ENCODE data around the gene POR. TPM values are rescaled to one million over a fixed set of nuclear protein-coding genes. Genes with fewer than 3 reads are reported as not detected.

The POR gene
- total RNA-seq, 1 experiment from 2014 or later = 151 TPM

GRCh38 chr7:75866114-75866488 lies 48.9 kb upstream of the POR start:
- Mint-ChIP-seq H3K9me3 (no peaks in the 10 kb centered on the region), H3K36me3 (no peaks in the 10 kb centered on the region), H3K27me3 (ENCODE audit: low read depth) (no peaks in the 10 kb centered on the region), H3K4me1 (no peaks in the 10 kb centered on the region), H3K27ac (no peak overlapping the region; the same call in 1 of the 2 replicates), H3K4me3 (no peak overlapping the region)
- CTCF ChIA-PET = interaction anchor here (0.6 to 2.9 kb wide), 18 partner anchors 12 to 452 kb away, joined by 3 to 55 read pairs (median 4); partner anchors contain the start of genes MDH2, POR and STYXL1
- no peak for DNase-seq (ENCODE audit: low spot score)
- POLR2A ChIA-PET = no interaction called here
- ATAC-seq = peak; percentile 41
- no peak for TF ChIP-seq TEAD1 (CRISPR knock-in tag; IDR thresholded peaks at IDR 0.05)
- no peak for TF ChIP-seq ATF3 (CRISPR knock-in tag; conservative IDR thresholded peaks at IDR 0.05)
- TF ChIP-seq E2F5 (CRISPR knock-in tag; IDR thresholded peaks at IDR 0.05) = no peak
- 0 out of 2 replicates have a peak, but pooled peaks have one; percentile 10 for TF ChIP-seq FOXP1 (CRISPR knock-in tag; IDR thresholded peaks at IDR 0.05; ENCODE audit: borderline replicate concordance)
- no peak for TF ChIP-seq OVOL2 (CRISPR knock-in tag; IDR thresholded peaks at IDR 0.05; ENCODE audit: borderline replicate concordance)

GRCh38 chr7:75866489-75867389 lies 48.2 kb upstream of the POR start:
- DNase-seq (ENCODE audit: low spot score) = peak; percentile 73
- Mint-ChIP-seq H3K27ac (no peak overlapping the region; the same call in 1 of the 2 replicates), H3K4me1 (no peaks in the 10 kb centered on the region), H3K27me3 (ENCODE audit: low read depth) (no peaks in the 10 kb centered on the region), H3K9me3 (no peaks in the 10 kb centered on the region), H3K4me3 (no peak overlapping the region), H3K36me3 (no peaks in the 10 kb centered on the region)
- POLR2A ChIA-PET = interaction anchor here (0.6 kb wide), 1 partner anchor 23 kb away, joined by 3 read pairs; no protein-coding TSS in a partner anchor
- ATAC-seq = peak; percentile 99
- CTCF ChIA-PET = interaction anchor here (0.6 to 2.9 kb wide), 32 partner anchors 8 to 451 kb away, joined by 3 to 55 read pairs (median 4); partner anchors contain the start of genes MDH2, POR, RHBDD2 and STYXL1
- no peak for TF ChIP-seq SOX15 (CRISPR knock-in tag; IDR thresholded peaks at IDR 0.05)
- TF ChIP-seq USF2 (CRISPR knock-in tag; IDR thresholded peaks at IDR 0.05) = no peak
- TF ChIP-seq RELA (CRISPR knock-in tag; IDR thresholded peaks at IDR 0.05; ENCODE audit: borderline replicate concordance) = no peak
- TF ChIP-seq CTCF (IDR thresholded peaks at IDR 0.05) = peak; percentile 53
- no peak for TF ChIP-seq TEAD4 (CRISPR knock-in tag; IDR thresholded peaks at IDR 0.05)
- TF ChIP-seq ATF3 (CRISPR knock-in tag; conservative IDR thresholded peaks at IDR 0.05) = no peak
- TF ChIP-seq ZNF416 (CRISPR knock-in tag; IDR thresholded peaks at IDR 0.05) = no peak
- no peak for TF ChIP-seq ELF4 (CRISPR knock-in tag; IDR thresholded peaks at IDR 0.05; ENCODE audit: low read depth)
- TF ChIP-seq MAX (CRISPR knock-in tag; IDR thresholded peaks at IDR 0.05) = no peak
- peak; percentile 40; the same call in 1 of the 2 replicates for TF ChIP-seq ZNF121 (CRISPR knock-in tag; IDR thresholded peaks at IDR 0.05)
- TF ChIP-seq HMGXB4 (CRISPR knock-in tag; IDR thresholded peaks at IDR 0.05) = no peak
- no peak for TF ChIP-seq E2F1 (CRISPR knock-in tag; IDR thresholded peaks at IDR 0.05)
- no peak for TF ChIP-seq ZNF512 (CRISPR knock-in tag; IDR thresholded peaks at IDR 0.05; ENCODE audit: borderline replicate concordance)
- TF ChIP-seq NR1H2 (CRISPR knock-in tag; IDR thresholded peaks at IDR 0.05) = no peak
- TF ChIP-seq IRF1 (CRISPR knock-in tag; IDR thresholded peaks at IDR 0.05) = no peak
- no peak for TF ChIP-seq MYBL2 (CRISPR knock-in tag; IDR thresholded peaks at IDR 0.05)

Data from WTC11 (cell line).